Activated T-helper 1 cell treated with anti-CD3 and anti-CD28 coated beads, Interleukin-12 subunit alpha, Interleukin-12 subunit beta, Interleukin-2, Interleukin-4 antibody, amounts not matched to agents 30 ng/mL and 10 ng/mL and 1 ng/mL, durations not matched to agents 14 hours and 24 hours and 36 hours (primary cell): ENCODE measurements around the gene TBX3. TPM values are rescaled to one million over a fixed set of nuclear protein-coding genes. Genes with fewer than 3 reads are reported as not detected.
A peak's percentile ranks its signal among the peaks of the same experiment; 100 is the strongest.
"Not testable (repeated sequence)": the region's sequence is repeated elsewhere in the genome, so short reads cannot be mapped to it uniquely, and the experiment has no call there.

ENCODE experiments used
- DNase-seq: peaks from one replicate; pipeline ENCODE4 v3.0.0; 2021; ENCODE audit warnings: low spot score
- H3K27ac Mint-ChIP-seq: one replicate; pipeline ENCODE4 v1.8.0; 2021; ENCODE audit warnings: mild to moderate bottlenecking, mixed read lengths
- H3K27me3 Mint-ChIP-seq: one replicate; pipeline ENCODE4 v1.8.0; 2022; ENCODE audit warnings: mild to moderate bottlenecking, moderate library complexity, mixed read lengths; ENCODE audit not compliant: insufficient read depth
- H3K36me3 Mint-ChIP-seq: one replicate; pipeline ENCODE4 v1.8.0; 2021; ENCODE audit warnings: low read depth, mixed read lengths
- H3K4me1 Mint-ChIP-seq: one replicate; pipeline ENCODE4 v1.8.0; 2021; ENCODE audit warnings: low read depth, mixed read lengths
- H3K4me3 Mint-ChIP-seq: one replicate; pipeline ENCODE4 v1.8.0; 2021; ENCODE audit warnings: mild to moderate bottlenecking, moderate library complexity, mixed read lengths
- H3K9me3 Mint-ChIP-seq: one replicate; pipeline ENCODE4 v1.8.0; 2021; ENCODE audit warnings: mixed read lengths
- intact Hi-C: fragments of 100-400 bp; cut with micrococcal nuclease; formaldehyde crosslinking; loops from one replicate; pipeline ENCODE4 v1.15.1; 2024
- total RNA-seq: library from RNA; stranded (reverse); gene quantifications from 2 replicates; pipeline ENCODE4 v1.2.3, GENCODE V29; 2022

Gene TBX3
- total RNA-seq: not detected in 2 replicates

DNA sequence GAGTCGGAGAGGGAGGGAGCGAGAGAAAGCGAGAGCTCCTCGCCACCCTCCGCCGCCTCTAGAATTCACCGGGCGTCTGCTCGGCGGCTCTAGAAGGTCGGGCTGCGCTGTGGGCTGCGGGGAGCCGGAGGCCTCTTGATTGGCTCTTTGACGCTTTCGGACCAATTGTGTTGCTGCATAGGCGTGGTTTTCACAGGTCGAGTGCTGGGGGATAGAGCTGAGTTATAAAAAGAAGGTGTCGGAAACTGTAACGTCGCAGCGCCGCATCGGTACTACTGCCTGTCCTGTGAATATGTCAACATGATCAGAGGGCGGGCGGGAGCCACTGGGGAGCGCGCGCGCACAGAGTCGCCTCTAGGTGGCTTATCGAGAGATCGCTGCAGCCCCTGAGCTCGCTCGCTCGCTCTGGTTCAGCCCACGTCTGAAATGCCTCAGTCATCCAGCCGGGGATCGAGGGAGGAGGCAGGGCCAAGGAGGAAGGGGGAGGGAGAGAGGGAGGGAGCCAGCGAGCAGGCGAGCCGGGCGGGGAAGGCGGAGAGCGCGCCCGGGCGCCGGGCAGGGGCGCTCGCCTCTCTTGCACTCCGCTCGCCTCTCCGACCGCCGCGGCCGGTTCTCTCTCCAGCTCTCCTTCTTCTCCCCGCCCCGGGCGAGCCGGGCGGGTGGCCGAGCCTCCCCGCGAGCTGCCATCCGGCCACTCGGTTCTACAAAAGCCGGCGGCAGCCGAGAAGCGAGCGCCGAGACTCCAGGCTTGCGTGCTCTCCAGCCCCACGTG is at the start of gene TBX3:
TBX3 (minus strand) TSS at position 78 of the 772 bp plus-strand sequence. CDS start 975 bp downstream, outside the sequence.
- H3K9me3 Mint-ChIP-seq: no peaks in the 10 kb centered on the region
- intact Hi-C loops: loop anchor here (2.0 to 5.0 kb wide), 4 partner anchors 13 to 1212 kb away; partner anchors contain the start of genes LHX5 and TBX5
- peaks cover 3% of the 10 kb centered on the region for H3K36me3 Mint-ChIP-seq
- peak within 1 kb of the TSS; percentile 33 for H3K4me3 Mint-ChIP-seq
- H3K4me1 Mint-ChIP-seq: peaks cover 13% of the 10 kb centered on the region
- peaks cover 84% of the 10 kb centered on the region for H3K27me3 Mint-ChIP-seq
- peak; percentile 1 for DNase-seq
- peak within 1 kb of the TSS; percentile 81 for H3K27ac Mint-ChIP-seq

DNA sequence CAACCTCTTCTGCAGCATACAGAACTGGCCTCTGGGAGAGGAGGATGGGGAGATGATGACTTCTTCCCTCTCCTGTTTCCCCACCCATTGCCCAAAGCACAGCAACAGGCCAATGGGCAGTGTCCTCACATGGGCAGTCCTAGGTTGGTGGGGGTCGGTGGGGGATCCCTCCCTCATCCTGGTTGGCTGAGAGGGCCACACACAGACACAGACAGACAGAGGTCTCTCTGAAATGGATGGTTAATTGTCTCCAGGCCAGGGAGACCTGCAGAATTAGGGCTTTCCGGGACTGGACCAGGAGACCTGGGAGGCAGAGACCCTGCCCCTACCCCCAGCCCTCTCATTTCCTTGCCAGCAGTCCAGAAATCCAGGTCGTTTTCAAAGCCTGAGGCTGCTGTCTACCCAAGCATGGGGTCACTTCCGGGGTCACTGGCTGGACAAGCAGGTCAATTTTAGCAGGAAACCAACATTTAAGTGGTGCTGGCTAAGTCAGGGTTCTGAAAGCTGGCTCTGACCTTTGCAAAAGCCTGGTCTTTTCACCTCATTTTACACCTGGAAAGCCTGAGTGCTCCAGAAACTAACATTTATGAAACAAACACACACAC is 48.6 kb upstream of the TBX3 start:
- intact Hi-C loops: no loop called here
- DNase-seq: no peak
- H3K27me3 Mint-ChIP-seq: peaks cover 14% of the 10 kb centered on the region
- no peaks in the 10 kb centered on the region for H3K36me3 Mint-ChIP-seq
- no peaks in the 10 kb centered on the region for H3K9me3 Mint-ChIP-seq
- H3K4me3 Mint-ChIP-seq: no peak overlapping the region
- no peak overlapping the region for H3K27ac Mint-ChIP-seq
- H3K4me1 Mint-ChIP-seq: no peaks in the 10 kb centered on the region

DNA sequence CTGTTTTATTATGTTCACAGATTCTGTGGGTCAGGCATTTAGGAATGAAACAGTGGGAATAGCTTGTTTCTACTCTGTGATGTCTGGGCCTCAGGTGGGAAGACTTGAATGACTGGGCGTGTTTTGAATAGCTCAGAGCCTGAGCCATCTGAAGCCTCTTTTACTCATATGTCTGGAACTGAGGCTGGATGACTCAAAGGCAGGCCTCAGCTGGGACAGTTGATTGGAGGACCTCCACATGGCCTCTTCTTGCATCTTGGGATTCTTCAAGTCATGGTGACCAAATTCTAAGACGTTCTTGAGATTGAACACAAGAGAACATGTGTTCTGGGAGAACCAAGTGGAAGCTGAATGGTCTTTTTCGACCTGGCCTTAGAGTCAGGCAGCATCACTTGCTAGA is 45.8 kb upstream of the TBX3 start:
- Mint-ChIP-seq H3K36me3 (no peaks in the 10 kb centered on the region), H3K4me1 (no peaks in the 10 kb centered on the region), H3K9me3 (no peaks in the 10 kb centered on the region), H3K27me3 (peaks cover 2% of the 10 kb centered on the region), H3K4me3 (no peak overlapping the region), H3K27ac (no peak overlapping the region)
- DNase-seq: no peak
- intact Hi-C loops: no loop called here

DNA sequence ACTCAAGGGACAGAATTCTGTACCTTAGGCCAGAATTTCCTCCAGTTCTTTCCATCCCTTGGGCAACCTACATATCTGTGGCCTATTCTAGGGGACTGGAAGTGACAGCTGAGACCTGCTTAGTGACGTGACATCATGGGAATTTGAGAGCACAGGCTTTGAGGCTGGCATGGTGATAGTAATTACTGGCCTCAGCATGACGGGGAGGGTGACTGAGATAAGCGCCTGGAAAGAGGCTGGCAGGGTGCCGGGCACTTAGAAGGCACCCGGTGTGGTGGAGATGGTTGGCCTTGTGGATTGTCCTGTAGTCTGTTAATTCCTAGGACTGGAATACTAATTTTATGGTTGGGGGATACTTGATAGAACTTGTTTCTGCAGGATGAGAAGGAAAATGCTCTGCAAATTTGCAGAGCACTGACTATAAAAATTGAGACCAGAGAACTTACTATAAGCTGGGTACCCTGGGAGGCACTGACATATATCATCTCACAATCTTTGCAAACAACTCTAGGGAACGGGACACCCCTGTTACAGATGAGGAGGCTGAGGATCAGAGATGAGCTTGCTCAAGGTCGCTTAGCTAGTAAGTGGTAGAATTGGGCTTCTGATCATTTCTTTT is 42.2 kb upstream of the TBX3 start:
- Mint-ChIP-seq H3K27ac (no peak overlapping the region), H3K4me1 (no peaks in the 10 kb centered on the region), H3K4me3 (no peak overlapping the region), H3K36me3 (no peaks in the 10 kb centered on the region), H3K9me3 (no peaks in the 10 kb centered on the region), H3K27me3 (no peaks in the 10 kb centered on the region)
- DNase-seq: no peak
- intact Hi-C loops: no loop called here

DNA sequence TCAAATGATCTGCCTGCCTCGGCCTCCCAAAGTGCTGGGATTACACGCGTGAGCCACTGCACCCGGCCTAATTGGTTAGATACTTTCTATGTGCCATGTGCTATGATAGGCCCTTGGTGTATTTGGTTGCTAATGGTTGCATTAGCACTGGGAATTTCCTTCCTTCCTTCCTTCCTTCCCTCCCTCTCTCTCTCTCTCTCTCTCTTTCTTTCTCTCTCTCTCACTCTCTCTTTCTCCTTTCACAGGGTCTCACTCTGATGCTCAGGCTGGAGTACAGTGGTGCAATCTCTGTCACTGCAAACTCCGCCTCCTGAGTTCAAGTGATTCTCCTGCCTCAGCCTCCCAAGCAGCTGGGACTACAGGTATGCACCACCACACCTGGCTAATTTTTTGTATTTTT is 38.2 kb upstream of the TBX3 start:
- H3K36me3 Mint-ChIP-seq, H3K4me3 Mint-ChIP-seq, H3K4me1 Mint-ChIP-seq, H3K27me3 Mint-ChIP-seq, intact Hi-C loops, H3K9me3 Mint-ChIP-seq, H3K27ac Mint-ChIP-seq, DNase-seq: not testable (repeated sequence)

DNA sequence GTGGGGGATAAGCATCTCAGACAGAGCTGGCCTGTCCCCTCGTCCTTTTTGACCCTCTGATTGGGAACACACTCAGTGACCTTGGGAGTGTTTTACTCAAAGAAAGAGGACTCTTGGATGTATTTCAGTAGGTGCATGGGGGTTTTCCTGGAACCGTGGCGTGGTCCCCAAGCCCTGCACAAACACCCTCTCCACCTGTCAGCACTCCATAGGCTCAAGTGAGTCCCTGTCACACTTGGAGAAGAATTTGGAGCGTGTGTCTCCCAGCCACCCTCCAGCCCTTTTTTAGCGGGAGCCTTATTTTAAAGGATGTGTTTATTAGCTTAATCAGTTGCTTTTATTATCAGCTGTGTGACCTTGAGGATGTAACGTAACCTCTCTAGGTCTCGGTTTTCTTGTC is 37.3 kb upstream of the TBX3 start:
- peaks cover 5% of the 10 kb centered on the region for H3K9me3 Mint-ChIP-seq
- intact Hi-C loops: no loop called here
- no peaks in the 10 kb centered on the region for H3K36me3 Mint-ChIP-seq
- no peaks in the 10 kb centered on the region for H3K27me3 Mint-ChIP-seq
- DNase-seq: no peak
- no peak overlapping the region for H3K4me3 Mint-ChIP-seq
- H3K4me1 Mint-ChIP-seq: no peaks in the 10 kb centered on the region
- no peak overlapping the region for H3K27ac Mint-ChIP-seq

DNA sequence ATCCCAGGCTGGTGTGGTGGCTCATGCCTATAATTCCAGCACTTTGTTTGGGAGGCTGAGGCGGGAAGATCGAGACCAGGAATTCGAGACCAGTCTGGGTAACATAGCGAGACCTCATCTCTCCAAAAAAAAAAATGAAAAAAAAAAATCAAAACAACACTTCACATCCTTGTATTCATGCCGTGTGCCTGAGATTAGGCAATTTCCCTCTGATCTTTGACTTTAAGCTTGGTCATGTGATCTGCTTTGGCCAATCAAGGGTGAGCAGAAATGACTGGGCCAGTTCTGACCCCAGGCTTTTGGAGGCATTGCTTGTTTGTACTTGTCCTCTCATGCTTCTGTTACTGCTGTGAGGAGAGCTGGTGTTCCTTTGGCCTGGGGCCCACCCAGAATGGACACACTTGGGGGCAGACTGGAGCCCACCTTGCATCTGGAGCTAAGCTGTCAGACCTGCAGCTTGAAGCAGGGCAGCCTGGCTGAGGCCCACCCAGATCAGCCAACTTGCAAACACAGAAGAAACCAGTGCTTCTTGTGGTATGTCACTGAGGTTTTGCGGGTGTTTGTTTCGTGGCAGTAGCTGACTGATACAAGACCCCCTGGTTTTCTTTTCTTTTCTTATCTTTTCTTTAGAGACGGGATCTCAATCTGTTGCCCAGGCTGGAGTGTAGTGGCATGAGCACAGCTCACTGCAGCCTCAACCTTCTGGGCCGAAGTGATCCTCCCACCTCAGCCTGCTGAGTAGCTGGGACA is 29.7 kb upstream of the TBX3 start:
- Mint-ChIP-seq H3K4me3 (no peak overlapping the region), H3K9me3 (peaks cover 5% of the 10 kb centered on the region), H3K36me3 (no peaks in the 10 kb centered on the region), H3K27me3 (peaks cover 3% of the 10 kb centered on the region), H3K27ac (no peak overlapping the region), H3K4me1 (no peaks in the 10 kb centered on the region)
- DNase-seq: no peak
- intact Hi-C loops: no loop called here

DNA sequence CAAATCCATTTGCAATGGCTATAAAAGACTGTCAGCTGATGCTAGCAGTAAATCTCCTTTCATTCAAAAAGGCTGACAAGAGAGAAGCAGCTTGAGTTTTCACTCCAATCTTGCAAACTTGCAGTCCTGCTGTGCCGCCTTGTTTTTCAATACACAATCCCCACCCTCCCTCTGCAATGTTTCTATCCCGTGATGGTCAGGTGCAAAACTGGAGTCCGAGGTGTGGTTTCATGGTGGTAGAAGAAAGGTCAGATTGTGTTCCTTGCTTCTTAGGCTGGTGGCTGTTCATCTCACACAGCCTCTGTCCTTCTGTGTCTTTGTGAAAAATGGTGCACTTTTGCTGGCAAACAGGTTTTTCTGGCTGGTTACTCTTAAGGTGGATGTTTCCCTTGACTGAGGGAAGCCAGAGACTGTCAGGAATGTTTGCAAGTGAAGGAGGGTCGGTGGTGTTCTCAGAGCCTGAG is 27.7 kb upstream of the TBX3 start:
- Mint-ChIP-seq H3K4me3 (no peak overlapping the region), H3K36me3 (no peaks in the 10 kb centered on the region), H3K4me1 (no peaks in the 10 kb centered on the region), H3K9me3 (no peaks in the 10 kb centered on the region), H3K27ac (no peak overlapping the region), H3K27me3 (peaks cover 6% of the 10 kb centered on the region)
- no peak for DNase-seq
- intact Hi-C loops: no loop called here

DNA sequence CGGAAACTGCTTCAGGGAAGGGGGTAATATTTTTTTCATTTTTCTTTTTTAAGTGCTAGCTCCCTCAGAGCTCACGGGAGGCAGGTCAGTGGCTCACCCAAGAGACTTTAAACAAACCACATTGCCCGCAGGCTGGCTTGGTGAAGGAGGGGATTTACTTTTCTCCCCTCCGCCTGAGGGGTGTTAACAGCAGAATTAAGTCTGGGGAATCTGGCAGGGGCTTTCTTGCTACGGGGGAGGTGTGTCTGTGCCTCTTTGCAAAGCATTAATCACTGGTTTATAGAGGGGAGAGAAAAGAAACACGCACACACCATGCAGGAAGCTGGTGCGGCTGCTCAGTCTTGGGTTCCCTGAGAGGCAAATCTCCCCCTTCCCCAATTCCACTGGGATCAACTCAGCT is 26.2 kb upstream of the TBX3 start:
- H3K27me3 Mint-ChIP-seq: peaks cover 6% of the 10 kb centered on the region
- DNase-seq: no peak
- H3K9me3 Mint-ChIP-seq: no peaks in the 10 kb centered on the region
- intact Hi-C loops: no loop called here
- H3K36me3 Mint-ChIP-seq: no peaks in the 10 kb centered on the region
- H3K4me3 Mint-ChIP-seq: no peak overlapping the region
- no peaks in the 10 kb centered on the region for H3K4me1 Mint-ChIP-seq
- no peak overlapping the region for H3K27ac Mint-ChIP-seq

DNA sequence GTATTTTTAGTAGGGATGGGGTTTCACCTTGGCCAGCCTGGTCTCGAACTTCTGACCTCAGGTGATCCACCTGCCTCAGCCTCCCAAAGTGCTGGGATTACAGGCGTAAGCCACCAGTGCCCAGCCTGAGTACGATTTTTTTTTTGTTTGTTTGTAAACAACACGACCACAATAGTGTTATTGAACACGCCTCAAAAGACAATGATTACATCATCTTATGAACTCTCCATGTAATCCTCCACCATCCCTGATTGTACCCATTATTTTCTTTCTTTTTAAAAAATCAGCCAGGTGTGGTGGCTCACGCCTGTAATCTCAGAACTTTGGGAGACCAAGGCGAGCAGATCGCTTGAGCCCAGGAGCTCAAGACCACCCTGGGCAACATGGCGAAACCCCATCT is 25.1 kb upstream of the TBX3 start:
- H3K4me1 Mint-ChIP-seq: no peaks in the 10 kb centered on the region
- DNase-seq: no peak
- intact Hi-C loops: no loop called here
- peaks cover 6% of the 10 kb centered on the region for H3K27me3 Mint-ChIP-seq
- H3K36me3 Mint-ChIP-seq: no peaks in the 10 kb centered on the region
- H3K9me3 Mint-ChIP-seq: no peaks in the 10 kb centered on the region
- no peak overlapping the region for H3K27ac Mint-ChIP-seq
- H3K4me3 Mint-ChIP-seq: no peak overlapping the region

DNA sequence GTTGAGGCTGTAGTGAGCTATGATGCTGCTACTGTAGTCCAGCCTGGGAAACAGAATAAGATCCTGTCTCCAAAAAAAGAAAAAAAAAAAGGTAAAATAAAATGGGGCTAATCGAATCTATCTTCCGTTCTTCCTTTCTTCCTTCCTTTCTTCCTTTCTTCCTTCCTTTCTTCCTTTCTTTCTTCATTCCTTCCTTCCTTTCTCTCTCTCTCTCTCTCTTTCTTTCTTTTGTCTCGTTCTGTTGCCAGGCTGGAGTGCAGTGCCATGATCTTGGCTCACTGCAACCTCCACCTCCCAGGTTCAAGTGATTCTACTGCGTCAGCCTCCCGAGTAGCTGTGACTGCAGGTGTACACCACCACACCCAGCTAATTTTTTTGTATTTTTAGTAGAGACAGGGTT is 24.6 kb upstream of the TBX3 start:
- H3K4me3 Mint-ChIP-seq, H3K27ac Mint-ChIP-seq, H3K27me3 Mint-ChIP-seq, H3K4me1 Mint-ChIP-seq, H3K36me3 Mint-ChIP-seq, intact Hi-C loops, H3K9me3 Mint-ChIP-seq, DNase-seq: not testable (repeated sequence)

DNA sequence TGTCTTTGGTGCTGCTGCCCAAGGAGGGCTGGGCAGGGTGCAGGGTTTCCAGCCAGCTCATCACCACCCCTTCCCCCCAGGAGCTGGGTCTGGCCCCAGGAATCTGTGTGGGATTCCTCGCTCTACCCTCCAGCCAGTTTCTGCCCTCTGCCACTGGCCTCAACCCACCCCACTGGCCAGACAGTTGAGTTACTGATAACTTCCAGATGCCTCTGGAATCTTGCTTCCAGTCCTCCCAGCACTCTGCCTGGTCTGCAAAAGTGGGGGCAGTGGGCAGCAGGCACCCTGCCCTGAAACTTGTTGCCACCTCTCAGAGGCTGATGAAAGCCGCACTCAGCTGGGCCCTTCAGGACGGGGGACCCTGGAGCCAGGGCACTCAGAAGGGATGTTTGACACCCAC is 20.1 kb upstream of the TBX3 start:
- intact Hi-C loops: no loop called here
- H3K27me3 Mint-ChIP-seq: peaks cover 32% of the 10 kb centered on the region
- H3K4me1 Mint-ChIP-seq: no peaks in the 10 kb centered on the region
- no peak overlapping the region for H3K4me3 Mint-ChIP-seq
- no peaks in the 10 kb centered on the region for H3K9me3 Mint-ChIP-seq
- DNase-seq: no peak
- H3K27ac Mint-ChIP-seq: no peak overlapping the region
- H3K36me3 Mint-ChIP-seq: no peaks in the 10 kb centered on the region

DNA sequence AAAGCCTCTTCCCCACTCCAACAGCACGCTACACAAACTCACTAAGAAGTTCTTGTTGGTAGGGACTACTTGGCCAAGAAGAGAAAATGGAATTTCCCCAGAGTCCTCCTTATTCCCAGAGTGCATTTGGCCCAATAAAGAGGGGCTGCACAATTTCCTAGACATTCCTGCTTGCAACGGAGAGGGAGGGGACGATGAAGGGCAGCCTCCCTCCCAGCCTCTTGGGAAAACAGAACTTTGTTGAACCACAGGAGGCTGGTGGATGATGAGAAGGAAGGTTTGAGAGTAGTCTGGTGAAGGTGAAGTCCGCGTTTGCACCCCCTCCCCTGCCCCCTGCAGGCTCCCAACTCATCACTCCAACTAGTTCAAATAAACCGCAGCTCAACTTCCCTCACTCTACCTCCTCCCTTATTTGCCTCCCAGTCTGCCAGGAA is 19.1 kb upstream of the TBX3 start:
- H3K36me3 Mint-ChIP-seq: no peaks in the 10 kb centered on the region
- H3K4me3 Mint-ChIP-seq: no peak overlapping the region
- no peak overlapping the region for H3K27ac Mint-ChIP-seq
- intact Hi-C loops: no loop called here
- DNase-seq: no peak
- H3K9me3 Mint-ChIP-seq: no peaks in the 10 kb centered on the region
- peaks cover 41% of the 10 kb centered on the region for H3K27me3 Mint-ChIP-seq
- no peaks in the 10 kb centered on the region for H3K4me1 Mint-ChIP-seq
